ENCODE data around the gene TNRC6C.

TNRC6C gene

GRCh38 chr17:77959126-77959925 lies 823 bp downstream of the TNRC6C start:
- DNase-seq (ENCODE audit: extremely low read depth, low read depth): no peak
- no peak for TF ChIP-seq CTCF (IDR thresholded peaks at IDR 0.05; ENCODE audit: low read depth, low read length)

- TF ChIP-seq CTCF (IDR thresholded peaks at IDR 0.05; ENCODE audit: low read depth, low read length): no peak
- DNase-seq (ENCODE audit: extremely low read depth, low read depth): no peak
Measured at GRCh38 chr17:77959926-77960521, 1.5 kb downstream of the TNRC6C start.

- no peak for TF ChIP-seq CTCF (IDR thresholded peaks at IDR 0.05; ENCODE audit: low read depth, low read length)
- DNase-seq (ENCODE audit: extremely low read depth, low read depth): no peak
Measured at GRCh38 chr17:77961741-77962140, 3.2 kb downstream of the TNRC6C start.

GRCh38 chr17:77962348-77962747 lies 3.8 kb downstream of the TNRC6C start:
- TF ChIP-seq CTCF (IDR thresholded peaks at IDR 0.05; ENCODE audit: low read depth, low read length): no peak
- no peak for DNase-seq (ENCODE audit: extremely low read depth, low read depth)

GRCh38 chr17:77963441-77963840 lies 4.9 kb downstream of the TNRC6C start:
- DNase-seq (ENCODE audit: extremely low read depth, low read depth): peak; percentile 48

GRCh38 chr17:77965352-77965751 lies 6.8 kb downstream of the TNRC6C start:
- TF ChIP-seq CTCF (IDR thresholded peaks at IDR 0.05; ENCODE audit: low read depth, low read length): no peak
- DNase-seq (ENCODE audit: extremely low read depth, low read depth): no peak

More at GRCh38 chr17:77963441-77963840, 4.9 kb downstream of the TNRC6C start:
- no peak for TF ChIP-seq CTCF (IDR thresholded peaks at IDR 0.05; ENCODE audit: low read depth, low read length)

GRCh38 chr17:77966476-77966875 lies 8.0 kb downstream of the TNRC6C start:
- TF ChIP-seq CTCF (IDR thresholded peaks at IDR 0.05; ENCODE audit: low read depth, low read length): no peak
- no peak for DNase-seq (ENCODE audit: extremely low read depth, low read depth)
